ENCODE measurements around the gene PPP2R5E. TPM values are rescaled to one million over a fixed set of nuclear protein-coding genes. Genes with fewer than 3 reads are reported as not detected.
A peak's percentile ranks its signal among the peaks of the same experiment; 100 is the strongest.

PPP2R5E gene
- total and polyA plus RNA-seq, 2 experiments from 2014 or later = 30.9 to 31.4 TPM

- TF ChIP-seq EZH2phosphoT487 (IDR thresholded peaks at IDR 0.05; ENCODE audit: low read depth, severe bottlenecking, unreplicated experiment) (no peak), EZH2 (IDR thresholded peaks at IDR 0.05; ENCODE audit: borderline replicate concordance) (no peak), CTCF (IDR thresholded peaks at IDR 0.05; ENCODE audit: poor library complexity) (no peak)
- peaks cover 14% of the 10 kb centered on the region for H3K4me1 ChIP-seq (ENCODE audit: insufficient read depth)
- H3K27ac ChIP-seq = no peak overlapping the region
- no peaks in the 10 kb centered on the region for H3K9me3 ChIP-seq (ENCODE audit: low read depth)
- no peak for DNase-seq (ENCODE audit: low spot score)
- H3K9me2 ChIP-seq (replicated peaks; ENCODE audit: insufficient read depth) = no peaks in the 10 kb centered on the region
- H4K20me1 ChIP-seq (ENCODE audit: insufficient read depth, poor library complexity, severe bottlenecking) = peaks cover 4% of the 10 kb centered on the region
- H3K79me2 ChIP-seq = peaks cover 88% of the 10 kb centered on the region
- H3K27me3 ChIP-seq = no peaks in the 10 kb centered on the region
- H2AFZ ChIP-seq = no peak overlapping the region
- no peak overlapping the region for H3K4me3 ChIP-seq
- H3K4me2 ChIP-seq = no peak overlapping the region
- H3K36me3 ChIP-seq (replicated peaks; ENCODE audit: insufficient read depth, low read depth) = no peaks in the 10 kb centered on the region
- 67% methylated on average over 2 of the region's 2 CpGs for WGBS (ENCODE audit: low lambda C conversion rate, missing lambda C conversion rate)
These were observed 46.3 kb downstream of the PPP2R5E start for GRCh38 chr14:63496837-63497400.

- no peaks in the 10 kb centered on the region for H3K27me3 ChIP-seq
- H3K9me2 ChIP-seq (replicated peaks; ENCODE audit: insufficient read depth) = no peaks in the 10 kb centered on the region
- TF ChIP-seq EZH2phosphoT487 (IDR thresholded peaks at IDR 0.05; ENCODE audit: low read depth, severe bottlenecking, unreplicated experiment) (no peak), CTCF (IDR thresholded peaks at IDR 0.05; ENCODE audit: poor library complexity) (no peak), EZH2 (IDR thresholded peaks at IDR 0.05; ENCODE audit: borderline replicate concordance) (no peak)
- H3K4me1 ChIP-seq (ENCODE audit: insufficient read depth) = peaks cover 13% of the 10 kb centered on the region
- no peaks in the 10 kb centered on the region for H3K9me3 ChIP-seq (ENCODE audit: low read depth)
- H3K4me2 ChIP-seq = no peak overlapping the region
- no peaks in the 10 kb centered on the region for H4K20me1 ChIP-seq (ENCODE audit: insufficient read depth, poor library complexity, severe bottlenecking)
- H3K4me3 ChIP-seq = no peak overlapping the region
- peak overlapping the region; percentile 44 for H3K27ac ChIP-seq
- peak; percentile 23 for DNase-seq (ENCODE audit: low spot score)
- H2AFZ ChIP-seq = no peak overlapping the region
- 83% methylated on average over 7 of the region's 7 CpGs for WGBS (ENCODE audit: low lambda C conversion rate, missing lambda C conversion rate)
- peaks cover 91% of the 10 kb centered on the region for H3K79me2 ChIP-seq
- no peaks in the 10 kb centered on the region for H3K36me3 ChIP-seq (replicated peaks; ENCODE audit: insufficient read depth, low read depth)
These were observed 49.9 kb downstream of the PPP2R5E start for GRCh38 chr14:63493246-63493645.

- DNase-seq (ENCODE audit: low spot score) = no peak
- Histone ChIP-seq H3K4me2 (no peak overlapping the region), H4K20me1 (ENCODE audit: insufficient read depth, poor library complexity, severe bottlenecking) (no peaks in the 10 kb centered on the region), H3K9me3 (ENCODE audit: low read depth) (no peaks in the 10 kb centered on the region), H3K9me2 (replicated peaks; ENCODE audit: insufficient read depth) (no peaks in the 10 kb centered on the region), H2AFZ (no peak overlapping the region), H3K27ac (peak overlapping the region; percentile 44), H3K4me3 (no peak overlapping the region), H3K79me2 (peaks cover 97% of the 10 kb centered on the region), H3K27me3 (no peaks in the 10 kb centered on the region), H3K4me1 (ENCODE audit: insufficient read depth) (peaks cover 13% of the 10 kb centered on the region), H3K36me3 (replicated peaks; ENCODE audit: insufficient read depth, low read depth) (no peaks in the 10 kb centered on the region)
- TF ChIP-seq CTCF (IDR thresholded peaks at IDR 0.05; ENCODE audit: poor library complexity) (no peak), EZH2phosphoT487 (IDR thresholded peaks at IDR 0.05; ENCODE audit: low read depth, severe bottlenecking, unreplicated experiment) (no peak), EZH2 (IDR thresholded peaks at IDR 0.05; ENCODE audit: borderline replicate concordance) (no peak)
These were observed 50.8 kb downstream of the PPP2R5E start for GRCh38 chr14:63492391-63492790.
